HepG2 (cell line): ENCODE data around the gene SLC23A2. TPM values are rescaled to one million over a fixed set of nuclear protein-coding genes. Genes with fewer than 3 reads are reported as not detected.

Experiments
- ATAC-seq: fragments of 200-7000 bp; cut with Tn5 transposase; 3 replicates; pipeline ENCODE4 v1.9.1; 2020; ENCODE audit warnings: mild to moderate bottlenecking, moderate library complexity
- BruUV-seq: library from RNA; stranded (reverse); fragments of 400-500 nt; replicated peaks from 2 replicates; lab custom pipeline; 2021; lab: Mats Ljungman, UMichigan
- CTCF ChIA-PET: fragments of 300-600 bp; formaldehyde crosslinking; extraction: SDS; loops from one replicate; lab custom pipeline; 2021; ENCODE audit warnings: low total read pairs, inconsistent platforms, low intra/inter-chr PET ratio; lab: Yijun Ruan, JAX
- POLR2A ChIA-PET: fragments of 350-600 bp; sonication (Branson Sonifier 250); formaldehyde crosslinking; loops from one replicate; lab custom pipeline; 2020; ENCODE audit warnings: antibody characterized with exemption, inconsistent platforms; lab: Yijun Ruan, JAX
- DNase-seq: peaks from one replicate; pipeline ENCODE4 v3.0.0-alpha.2; 2015; ENCODE audit warnings: low spot score
- FAIRE-seq: peaks from 3 replicates; lab custom pipeline; 2011; peaks lifted over from hg19 to GRCh38; lab: Jason Lieb, UNC
- H2AFZ ChIP-seq: one replicate; pipeline ENCODE4 v1.6.1; 2011; ENCODE audit warnings: low read length, inconsistent platforms
- H3K27ac ChIP-seq: fragments of 300-600 bp; 3 replicates; pipeline ENCODE4 v1.8.0; 2011; ENCODE audit warnings: mixed run types, mild to moderate bottlenecking, mixed read lengths, low read length, inconsistent platforms; ENCODE audit not compliant: insufficient read depth; ENCODE audit errors: extremely low read length
- H3K27me3 ChIP-seq, 2 experiments: fragments of 200-600 bp in 1 of 2; 2 replicates in 1 of 2; 3 replicates in 1 of 2; pipeline versions ENCODE4 v1.6.0 to v1.8.0; 2011; ENCODE audit warnings: low read length in 2 of 2, mild to moderate bottlenecking in 2 of 2, moderate library complexity in 2 of 2, inconsistent platforms in 1 of 2; ENCODE audit not compliant: insufficient read depth in 2 of 2, control insufficient read depth in 1 of 2
- H3K36me3 ChIP-seq, 2 experiments: fragments of 200-600 bp in 1 of 2; replicated peaks in 1 of 2; 2 replicates in 1 of 2; 3 replicates in 1 of 2; pipeline versions ENCODE4 v1.5.1 to v1.8.0; 2011; ENCODE audit warnings: low read length in 2 of 2, inconsistent platforms in 1 of 2; ENCODE audit not compliant: insufficient read depth in 2 of 2, control insufficient read depth in 1 of 2
- H3K4me1 ChIP-seq: 2 replicates; pipeline ENCODE4 v1.5.1; 2012; ENCODE audit warnings: low read length, inconsistent platforms; ENCODE audit not compliant: insufficient read depth
- H3K4me2 ChIP-seq: 2 replicates; pipeline ENCODE4 v1.6.0; 2011; ENCODE audit warnings: low read depth, low read length, inconsistent platforms
- H3K4me3 ChIP-seq, 3 experiments: fragments of 200-600 bp in 1 of 3; sonication (generic), shearing (Covaris generic) in 1 of 3; replicated peaks in 1 of 3; 2 replicates each; pipeline ENCODE4 v1.5.1; 2011 to 2016; ENCODE audit warnings: low read length in 3 of 3, inconsistent platforms in 2 of 3, low read depth in 2 of 3, mild to moderate bottlenecking in 2 of 3, control low read depth in 1 of 3, mixed read lengths in 1 of 3; ENCODE audit not compliant: insufficient read depth in 1 of 3
- H3K79me2 ChIP-seq: one replicate; pipeline ENCODE4 v1.6.1; 2011; ENCODE audit warnings: low read length, inconsistent platforms; ENCODE audit not compliant: insufficient read depth
- H3K9ac ChIP-seq: 2 replicates; pipeline ENCODE4 v1.6.0; 2011; ENCODE audit warnings: mild to moderate bottlenecking, low read depth, low read length, inconsistent platforms; ENCODE audit not compliant: insufficient read depth
- H3K9me3 ChIP-seq: 2 replicates; pipeline ENCODE4 v1.5.1; 2012; ENCODE audit warnings: mild to moderate bottlenecking, low read length
- H4K20me1 ChIP-seq: 2 replicates; pipeline ENCODE4 v1.6.0; 2011; ENCODE audit warnings: inconsistent platforms, mild to moderate bottlenecking, low read length, moderate library complexity; ENCODE audit not compliant: insufficient read depth
- ADNP ChIP-seq: sonication (generic); formaldehyde crosslinking; IDR thresholded peaks from 2 replicates; pipeline ENCODE4 v1.4.0; 2020; ENCODE audit warnings: missing genetic modification reagents
- ARID2 ChIP-seq: sonication (generic); formaldehyde crosslinking; IDR thresholded peaks from 2 replicates; pipeline ENCODE4 v1.8.1; 2022; ENCODE audit warnings: mild to moderate bottlenecking, missing genetic modification reagents, borderline replicate concordance
- SETDB1 ChIP-seq: sonication (generic); formaldehyde crosslinking; IDR thresholded peaks from 2 replicates; pipeline ENCODE4 v1.5.1; 2020; ENCODE audit warnings: missing genetic modification reagents, mild to moderate bottlenecking, borderline replicate concordance
- THAP7 ChIP-seq: sonication (generic); formaldehyde crosslinking; IDR thresholded peaks from 2 replicates; pipeline ENCODE4 v1.8.1; 2023; ENCODE audit warnings: mild to moderate bottlenecking, missing genetic modification reagents
- ZMYM3 ChIP-seq: sonication (generic); formaldehyde crosslinking; IDR thresholded peaks from 2 replicates; pipeline ENCODE4 v1.5.1; 2020; ENCODE audit warnings: mild to moderate bottlenecking, missing genetic modification reagents
- ZNF33A ChIP-seq: sonication (generic); formaldehyde crosslinking; IDR thresholded peaks from 2 replicates; pipeline ENCODE4 v1.5.1; 2020; ENCODE audit warnings: missing genetic modification reagents, mild to moderate bottlenecking, moderate library complexity, borderline replicate concordance
- ZNF572 ChIP-seq: sonication (generic); formaldehyde crosslinking; IDR thresholded peaks from 2 replicates; pipeline ENCODE4 v1.5.1; 2020; ENCODE audit warnings: mild to moderate bottlenecking, missing genetic modification reagents
- ZNF670 ChIP-seq: sonication (generic); formaldehyde crosslinking; IDR thresholded peaks from 2 replicates; pipeline ENCODE4 v1.8.0; 2022; ENCODE audit warnings: mild to moderate bottlenecking, missing genetic modification reagents, borderline replicate concordance
- WGBS: methylation state at CpG from one replicate; pipeline ENCODE4 v1.1.6; 2017; ENCODE audit warnings: low lambda C conversion rate; 5-methylcytosine and 5-hydroxymethylcytosine counted together
- in situ Hi-C: cut with HindIII; loops from 2 replicates; pipeline ENCODE4 v1.10.0; 2017; ENCODE audit warnings: low pct_unique_long_range_greater_than_20kb; ENCODE audit not compliant: extremely low pct_ligation_motif_present
- intact Hi-C: fragments of 100-400 bp; cut with micrococcal nuclease; formaldehyde crosslinking; loops from one replicate; pipeline ENCODE4 v1.10.0; 2022; ENCODE audit not compliant: unreplicated experiment
- polyA plus RNA-seq, 8 experiments: library from polyadenylated mRNA; depleted of rRNA in 3 of 8; stranded (reverse) in 7 of 8; unstranded in 1 of 8; fragments of >200 nt; fragmentation: Illumina TruSeq in 4 of 8; extraction: Trizol in 4 of 8; gene quantifications; 2 replicates each; pipeline versions ENCODE4 v1.2.1 to v1.2.3, GENCODE V29; 2011 to 2016; ENCODE audit warnings: low read depth in 4 of 8, missing spikeins in 1 of 8, mixed read lengths in 1 of 8; ENCODE audit not compliant: insufficient read depth in 1 of 8
- total RNA-seq, 5 experiments: library from RNA; depleted of rRNA; stranded (reverse); fragments of >200 nt; fragmentation: Illumina TruSeq; extraction: Trizol; gene quantifications; 2 replicates each; pipeline ENCODE4 v1.2.3, GENCODE V29; 2016; ENCODE audit warnings: low read depth in 1 of 5

Gene SLC23A2
- total and polyA plus RNA-seq, 2 of the 13 experiments (the other 11 are each of a cell fraction or from before 2014, with no cell fraction given): 42.2 to 51.2 TPM

GRCh38 chr20:4971064-4971463 lies 30.2 kb downstream of the SLC23A2 start:
- peaks cover 48% of the 10 kb centered on the region for H3K79me2 ChIP-seq
- BruUV-seq: no TSS peak
- TF ChIP-seq ZMYM3 (CRISPR knock-in tag) (peak; percentile 25; the same call in 1 of the 2 replicates), SETDB1 (CRISPR knock-in tag) (0 out of 2 replicates have a peak, but pooled peaks have one; percentile 40), ZNF33A (CRISPR knock-in tag) (0 out of 2 replicates have a peak, but pooled peaks have one; percentile 29), ZNF572 (0 out of 2 replicates have a peak, but pooled peaks have one; percentile 60), ARID2 (CRISPR knock-in tag) (no peak), ZNF670 (CRISPR knock-in tag) (0 out of 2 replicates have a peak, but pooled peaks have one; percentile 60), THAP7 (CRISPR knock-in tag) (peak; percentile 53; the same call in 1 of the 2 replicates), ADNP (no peak)
- H3K9ac ChIP-seq: no peak overlapping the region
- ChIA-PET POLR2A (no interaction called here), CTCF (no interaction called here)
- FAIRE-seq: no peak
- H3K4me3 ChIP-seq: no peak overlapping the region
- H3K27me3 ChIP-seq: no peaks in the 10 kb centered on the region
- ATAC-seq: no peak
- peaks cover 99% of the 10 kb centered on the region for H3K4me1 ChIP-seq
- H4K20me1 ChIP-seq: no peaks in the 10 kb centered on the region
- H2AFZ ChIP-seq: no peak overlapping the region
- no peak overlapping the region for H3K27ac ChIP-seq
- intact Hi-C loops: no loop called here
- DNase-seq: no peak
- WGBS: 97% methylated on average over 2 of the region's 2 CpGs
- H3K36me3 ChIP-seq: peaks cover 12 to 29% of the 10 kb centered on the region in 2 experiments
- in situ Hi-C loops: no loop called here
- H3K9me3 ChIP-seq: no peaks in the 10 kb centered on the region
- H3K4me2 ChIP-seq: no peak overlapping the region
